Ascending aorta (tissue), 2 donors: ENCODE measurements around the gene IGHMBP2. TPM values are rescaled to one million over a fixed set of nuclear protein-coding genes. Genes with fewer than 3 reads are reported as not detected.
"Not testable (repeated sequence)": the region's sequence is repeated elsewhere in the genome, so short reads cannot be mapped to it uniquely, and the experiment has no call there.

Source experiments
- DNase-seq, 2 donors: peaks; one replicate each; pipeline ENCODE4 v3.0.0-alpha.2; 2019; ENCODE audit warnings: low spot score in 2 of 2
- H3K27ac ChIP-seq, 2 donors: fragments of 200-600 bp; sonication (generic); one replicate each; pipeline ENCODE4 v1.5.1; 2016 to 2017; ENCODE audit warnings: mild to moderate bottlenecking in 1 of 2
- H3K27me3 ChIP-seq: fragments of 200-600 bp; sonication (generic); one replicate; pipeline ENCODE4 v1.5.1; 2017
- H3K36me3 ChIP-seq, 2 donors: fragments of 200-600 bp; sonication (generic); one replicate each; pipeline ENCODE4 v1.5.1; 2016
- H3K4me1 ChIP-seq, 2 donors: fragments of 200-600 bp; sonication (generic); one replicate each; pipeline ENCODE4 v1.5.1; 2016 to 2017; ENCODE audit warnings: mild to moderate bottlenecking in 1 of 2
- H3K4me3 ChIP-seq, 2 donors: fragments of 200-600 bp; sonication (generic); one replicate each; pipeline ENCODE4 v1.5.1; 2016 to 2017; ENCODE audit warnings: mild to moderate bottlenecking in 1 of 2
- H3K9me3 ChIP-seq, 2 donors: fragments of 200-600 bp; sonication (generic); one replicate each; pipeline ENCODE4 v1.5.1; 2016
- CTCF ChIP-seq, 3 experiments: fragments of 200-600 bp in 2 of 3; fragments of 450-650 bp in 1 of 3; sonication (generic) in 2 of 3; IDR thresholded peaks; one replicate each; pipeline ENCODE4 v1.5.1; 2016 to 2019; ENCODE audit warnings: antibody characterized with exemption in 3 of 3, mild to moderate bottlenecking in 1 of 3, moderate library complexity in 1 of 3
- intact Hi-C: fragments of 100-400 bp; cut with DNase I; formaldehyde crosslinking; loops from one replicate; pipeline ENCODE4 v1.15.1; 2023
- total RNA-seq: library from RNA; depleted of rRNA; stranded (reverse); fragments of >200 nt; gene quantifications from one replicate; pipeline ENCODE4 v1.1.0, GENCODE V29; 2016

IGHMBP2 gene
- 52.0 TPM for total RNA-seq

GRCh38 chr11:68903288-68904247 is at the start of gene IGHMBP2, which contains the start of gene MRPL21:
TSS of gene IGHMBP2 (plus strand) at chr11:68903891. CDS start at chr11:68903953, 62 bp downstream.
TSS of gene MRPL21 (minus strand) at chr11:68903832. CDS start at chr11:68903810, 22 bp downstream.
- DNase-seq: peak in 1 of 2 donors; percentile 91
- no peaks in the 10 kb centered on the region for H3K27me3 ChIP-seq
- intact Hi-C loops: loop anchor here (2.0 to 5.0 kb wide), 3 partner anchors 109 to 184 kb away; partner anchors contain the start of genes MRGPRF and TPCN2
- H3K9me3 ChIP-seq: no peaks in the 10 kb centered on the region
- H3K27ac ChIP-seq: peak within 1 kb of the TSS; percentile 78 to 85
- TF ChIP-seq CTCF (IDR thresholded peaks at IDR 0.05): no peak
- peaks cover 0 to 17% of the 10 kb centered on the region in 2 donors for H3K4me1 ChIP-seq
- H3K4me3 ChIP-seq: peak within 1 kb of the TSS; percentile 75 to 77
- H3K36me3 ChIP-seq: peaks cover 29 to 35% of the 10 kb centered on the region in 2 donors

- no peaks in the 10 kb centered on the region for H3K27me3 ChIP-seq
- no peaks in the 10 kb centered on the region for H3K9me3 ChIP-seq
- H3K27ac ChIP-seq: no peak overlapping the region
- intact Hi-C loops: no loop called here
- peak overlapping the region; percentile 59 to 65 for H3K4me3 ChIP-seq
- TF ChIP-seq CTCF (IDR thresholded peaks at IDR 0.05): no peak
- peaks cover 5 to 13% of the 10 kb centered on the region in 2 donors for H3K4me1 ChIP-seq
- H3K36me3 ChIP-seq: no peaks in the 10 kb centered on the region
- DNase-seq: no peak
These were observed 49.3 kb upstream of the IGHMBP2 start for GRCh38 chr11:68854273-68854958.

- intact Hi-C loops: no loop called here
- Histone ChIP-seq H3K4me3 (peak overlapping the region; percentile 59 to 65), H3K4me1 (peaks cover 5 to 13% of the 10 kb centered on the region in 2 donors), H3K27me3 (no peaks in the 10 kb centered on the region), H3K9me3 (no peaks in the 10 kb centered on the region), H3K27ac (no peak overlapping the region), H3K36me3 (no peaks in the 10 kb centered on the region)
- TF ChIP-seq CTCF (IDR thresholded peaks at IDR 0.05): no peak
- no peak for DNase-seq
These were observed 48.3 kb upstream of the IGHMBP2 start for GRCh38 chr11:68855205-68855981.

- H3K27ac ChIP-seq, intact Hi-C loops: not testable (repeated sequence)
These were observed 47.2 kb upstream of the IGHMBP2 start for GRCh38 chr11:68856425-68857030.

GRCh38 chr11:68857037-68857586 is 46.6 kb upstream of the IGHMBP2 start:
- Histone ChIP-seq H3K9me3 (no peaks in the 10 kb centered on the region), H3K4me1 (peaks cover 5 to 13% of the 10 kb centered on the region in 2 donors), H3K36me3 (no peaks in the 10 kb centered on the region), H3K27ac (no peak overlapping the region), H3K27me3 (no peaks in the 10 kb centered on the region), H3K4me3 (no peak overlapping the region)
- DNase-seq: no peak
- intact Hi-C loops: no loop called here
- no peak for TF ChIP-seq CTCF (IDR thresholded peaks at IDR 0.05)

More at GRCh38 chr11:68856425-68857030, 47.2 kb upstream of the IGHMBP2 start:
- DNase-seq, H3K36me3 ChIP-seq, H3K4me3 ChIP-seq, H3K27me3 ChIP-seq, H3K9me3 ChIP-seq: not testable (repeated sequence)
- peaks cover 5 to 13% of the 10 kb centered on the region in 2 donors for H3K4me1 ChIP-seq
